Mammary epithelial cell (primary cell): ENCODE results near the gene TCF4.

ENCODE experiments used
- CTCF ChIP-seq, 2 donors: IDR thresholded peaks in 1 of 2; conservative IDR thresholded peaks in 1 of 2; 2 replicates each; pipeline ENCODE4 v1.5.1; 2011 to 2012; ENCODE audit warnings: inconsistent platforms in 2 of 2, low read length in 2 of 2, mild to moderate bottlenecking in 2 of 2, control low read depth in 1 of 2, low read depth in 1 of 2; ENCODE audit not compliant: insufficient read depth in 1 of 2; ENCODE audit errors: extremely low read depth in 1 of 2
- EZH2 ChIP-seq: IDR thresholded peaks from 2 replicates; pipeline ENCODE4 v1.6.1; 2012; ENCODE audit warnings: low read length, inconsistent platforms, borderline replicate concordance

GRCh38 chr18:55433140-55433539 is 154.9 kb downstream of the TCF4 start:
- TF ChIP-seq CTCF (conservative IDR thresholded peaks at IDR 0.05 in 1 of 2, IDR thresholded peaks at IDR 0.05 in 1 of 2; ENCODE audit: extremely low read depth in 1 of 2, insufficient read depth in 1 of 2, low read depth in 1 of 2, low read length in 2 of 2) (no peak), EZH2 (no peak)
